Hindlimb muscle (tissue), 1 donor: Measurements from ENCODE around the gene PLA2G7. TPM values are rescaled to one million over a fixed set of nuclear protein-coding genes. Genes with fewer than 3 reads are reported as not detected.
A peak's percentile ranks its signal among the peaks of the same experiment; 100 is the strongest.
"Not testable (repeated sequence)": the region's sequence is repeated elsewhere in the genome, so short reads cannot be mapped to it uniquely, and the experiment has no call there.

Experiments used
- DNase-seq: peaks from one replicate; pipeline ENCODE4 v3.0.0-alpha.2; 2013
- polyA plus RNA-seq: library from polyadenylated mRNA; unstranded; fragments of 120-200 nt; gene quantifications from one replicate; pipeline ENCODE4 v1.2.1, GENCODE V29; 2013; ENCODE audit not compliant: insufficient read length

PLA2G7 gene
- polyA plus RNA-seq, 1 donor: 4.7 TPM

GRCh38 chr6:46748940-46749503, 13.8 kb upstream of the PLA2G7 start:
- no peak for DNase-seq

GRCh38 chr6:46746696-46747095, 11.5 kb upstream of the PLA2G7 start, which contains the start of gene ANKRD66:
Gene ANKRD66 (plus strand): TSS chr6:46746933. CDS start chr6:46751949, 5,016 bp downstream.
- DNase-seq: no peak

DNA sequence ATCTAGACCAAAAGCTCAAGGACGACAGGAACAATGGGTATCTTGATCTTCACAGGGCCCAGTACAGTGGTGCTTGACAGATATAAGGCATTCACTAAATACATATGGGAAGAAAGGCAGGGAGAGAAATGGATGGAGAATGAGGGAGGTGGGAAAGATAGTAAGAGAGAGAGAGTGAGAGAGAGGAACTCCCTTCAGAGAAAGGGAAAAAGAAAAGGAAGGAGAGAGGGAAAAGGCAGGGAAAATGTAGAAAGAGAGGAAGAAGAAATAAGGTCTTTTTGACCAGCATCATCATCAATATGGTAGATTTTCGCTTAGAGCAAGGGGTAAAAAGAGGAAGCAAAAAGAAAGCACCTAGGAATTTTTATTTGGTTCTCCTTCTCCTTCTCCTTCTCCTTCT, 10.8 kb upstream of the PLA2G7 start:
- no peak for DNase-seq

DNA sequence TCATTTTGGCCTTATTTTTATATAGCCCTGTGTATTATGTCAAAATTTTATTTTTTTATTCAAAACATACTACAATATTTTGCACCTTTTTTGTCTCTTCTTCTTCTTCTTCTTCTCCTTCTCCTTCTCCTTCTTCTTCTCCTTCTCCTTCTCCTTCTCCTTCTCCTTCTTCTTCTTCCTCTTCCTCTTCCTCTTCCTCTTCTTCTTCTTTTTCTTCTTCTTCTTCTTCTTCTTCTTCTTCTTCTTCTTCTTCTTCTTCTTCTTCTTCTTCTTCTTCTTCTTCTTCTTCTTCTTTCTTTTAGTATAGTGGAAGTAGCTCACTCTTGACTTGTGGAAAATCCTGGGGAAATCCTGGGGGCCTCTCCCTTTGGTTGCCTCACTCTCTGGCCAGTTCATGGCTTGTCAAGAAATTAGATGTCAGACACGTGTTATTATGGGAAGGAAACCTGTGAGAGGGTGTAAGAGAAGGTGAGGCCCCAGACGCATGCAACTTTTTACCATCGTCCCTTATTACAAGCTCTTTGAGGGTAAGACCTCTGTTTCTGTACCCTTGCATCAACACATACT, 9.1 kb upstream of the PLA2G7 start:
- not testable (repeated sequence) for DNase-seq

- DNase-seq: no peak
Observed at GRCh38 chr6:46743425-46744158, 8.4 kb upstream of the PLA2G7 start.

DNA sequence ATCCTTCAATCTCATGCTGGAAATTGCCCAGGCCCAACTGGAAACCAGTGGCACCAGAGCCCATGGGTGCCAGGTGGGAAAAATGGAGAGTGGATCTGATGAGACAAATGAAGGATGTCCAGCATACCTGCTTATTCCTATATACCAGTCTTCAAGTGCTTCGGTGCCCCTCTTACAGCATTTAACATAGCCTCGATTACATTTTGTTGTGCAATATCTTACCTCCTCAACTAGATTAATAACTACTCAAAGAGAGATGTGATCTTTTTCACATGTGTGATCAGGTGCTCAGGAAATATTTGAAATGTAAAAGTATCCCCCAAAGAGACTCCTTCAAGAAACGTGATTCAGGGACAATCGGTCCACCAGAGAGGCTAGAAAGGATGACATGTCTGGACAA, 6.7 kb upstream of the PLA2G7 start:
- no peak for DNase-seq

DNA sequence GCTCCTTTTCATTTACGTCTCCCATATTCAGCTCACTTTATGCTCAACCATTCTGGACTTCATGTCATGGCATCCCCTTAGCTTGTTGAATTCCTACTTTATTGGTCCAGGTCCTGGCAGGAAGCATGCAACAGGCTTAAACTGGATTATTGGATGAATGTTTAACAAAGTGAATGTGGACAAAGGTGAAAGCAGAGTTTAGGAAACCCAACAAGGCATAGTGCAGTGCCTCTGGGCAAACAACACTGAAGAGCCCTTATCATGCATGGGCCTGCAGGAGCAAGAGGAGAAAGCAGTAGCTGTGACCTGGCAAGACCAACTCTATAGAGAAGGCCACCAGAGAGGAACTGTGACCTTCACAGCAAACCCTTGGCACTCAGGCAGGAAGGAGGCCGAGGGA, 6.3 kb upstream of the PLA2G7 start:
- DNase-seq: no peak

GRCh38 chr6:46736906-46737305, 1.7 kb upstream of the PLA2G7 start:
- no peak for DNase-seq

DNA sequence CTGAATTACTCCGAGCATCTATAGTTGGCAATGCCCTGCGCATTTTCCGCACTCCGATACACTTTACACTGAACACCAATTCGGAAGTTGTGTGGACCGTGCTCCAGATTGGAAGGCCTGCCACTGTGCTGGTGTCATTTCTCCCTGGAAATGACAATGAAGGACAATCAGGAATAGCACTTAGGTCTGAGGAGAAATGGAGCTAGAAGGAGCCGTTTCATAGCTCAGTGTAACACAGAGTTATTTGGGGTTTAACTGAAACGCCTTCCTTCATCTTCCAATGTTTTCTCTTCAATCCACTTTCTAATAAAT, 501 bp upstream of the PLA2G7 start:
- no peak for DNase-seq

DNA sequence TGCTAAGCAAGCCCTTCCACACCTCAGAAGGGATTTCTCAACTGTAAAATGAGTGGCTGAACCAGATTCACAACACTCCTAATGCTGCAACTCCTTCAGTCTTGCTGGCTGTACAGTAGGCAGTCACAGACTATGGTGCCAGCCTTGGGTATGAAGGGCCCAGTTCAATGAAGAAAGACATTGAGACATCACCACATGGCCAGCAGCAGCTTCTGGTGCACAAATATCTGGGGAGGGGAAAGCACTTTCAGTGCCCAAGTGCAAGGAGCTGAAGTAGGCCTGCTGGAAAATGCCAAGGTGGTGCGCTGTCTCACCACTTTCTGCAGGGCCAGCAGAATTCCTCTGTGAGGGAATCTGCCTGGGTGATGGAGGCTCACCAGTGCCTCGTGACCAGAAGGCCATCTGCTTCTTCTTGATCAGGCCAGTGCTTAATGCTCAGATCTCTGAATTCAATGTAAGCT, 1.8 kb downstream of the PLA2G7 start:
- no peak for DNase-seq

DNA sequence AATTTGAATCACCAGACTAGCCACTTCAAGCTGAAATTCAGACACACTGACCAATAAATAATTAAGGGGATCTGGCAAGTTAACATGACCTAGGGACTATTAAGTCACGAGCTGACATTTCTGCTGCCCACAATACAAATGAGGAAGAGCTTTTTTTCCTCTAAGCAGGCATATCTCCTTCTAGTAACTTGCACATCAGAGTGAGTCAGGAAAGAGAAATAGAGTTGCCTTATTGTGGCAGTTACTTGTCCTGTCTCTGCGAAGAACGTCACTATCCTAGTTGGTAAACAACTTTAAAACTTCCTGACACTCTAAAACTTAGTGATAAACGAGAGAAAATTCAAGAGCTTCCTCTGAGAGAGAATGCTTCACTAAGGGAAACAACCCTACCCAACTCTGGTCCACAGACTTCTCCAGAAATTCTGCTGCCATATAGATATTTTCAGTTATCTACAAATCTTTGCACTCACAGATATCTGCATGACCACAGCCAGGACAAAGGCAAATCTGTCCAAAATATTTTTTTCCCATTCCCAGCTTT, 4.2 kb downstream of the PLA2G7 start:
- DNase-seq: no peak

DNA sequence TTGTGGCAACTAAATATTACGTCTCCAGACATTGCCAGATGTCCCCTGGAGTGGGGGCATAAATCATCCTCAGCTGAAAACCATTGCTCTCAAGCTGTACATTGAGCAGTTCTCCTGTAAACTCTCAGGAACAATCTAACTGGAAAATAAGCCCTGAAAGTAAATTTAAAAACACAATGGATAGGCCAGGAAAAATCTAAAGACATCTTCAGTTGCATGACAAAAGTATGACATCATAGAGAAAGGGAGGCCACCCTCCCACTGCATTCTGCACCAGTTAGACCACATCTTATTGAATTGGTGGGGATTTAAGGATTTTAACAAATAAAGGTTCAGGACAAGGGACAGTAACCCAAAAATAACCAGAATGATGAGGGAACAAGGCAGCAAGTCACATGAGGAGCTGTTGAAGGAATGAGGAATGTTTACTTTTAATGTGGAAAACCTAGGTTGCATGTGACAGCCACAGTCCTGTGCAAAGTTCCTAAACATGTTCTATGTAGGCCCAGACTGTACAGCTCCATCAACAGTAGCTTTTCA, 5.3 kb downstream of the PLA2G7 start:
- no peak for DNase-seq

- no peak for DNase-seq
Observed at GRCh38 chr6:46720401-46720800, 14.8 kb downstream of the PLA2G7 start.

GRCh38 chr6:46719099-46719498, 16.1 kb downstream of the PLA2G7 start:
- no peak for DNase-seq

DNA sequence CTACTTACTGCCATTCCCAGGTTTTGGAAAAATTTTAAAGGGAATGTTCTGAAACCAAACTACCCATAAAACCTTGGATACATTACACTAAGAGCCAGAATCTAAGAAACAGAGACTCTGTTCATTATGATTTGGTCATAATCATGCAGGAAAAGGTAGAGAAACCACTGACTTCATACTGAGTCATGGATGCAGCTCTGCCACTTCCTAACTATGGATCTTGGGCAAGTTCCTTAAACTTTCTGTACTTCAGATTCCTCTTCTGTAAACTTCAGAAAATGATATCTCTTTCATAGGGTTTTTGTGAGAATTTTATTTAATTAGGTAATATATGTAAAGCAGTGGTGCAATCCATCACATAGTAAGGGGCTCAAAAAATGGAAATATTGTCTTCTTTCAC, 20.0 kb downstream of the PLA2G7 start:
- DNase-seq: no peak

GRCh38 chr6:46711491-46711890, 23.7 kb downstream of the PLA2G7 start:
- DNase-seq: no peak

DNA sequence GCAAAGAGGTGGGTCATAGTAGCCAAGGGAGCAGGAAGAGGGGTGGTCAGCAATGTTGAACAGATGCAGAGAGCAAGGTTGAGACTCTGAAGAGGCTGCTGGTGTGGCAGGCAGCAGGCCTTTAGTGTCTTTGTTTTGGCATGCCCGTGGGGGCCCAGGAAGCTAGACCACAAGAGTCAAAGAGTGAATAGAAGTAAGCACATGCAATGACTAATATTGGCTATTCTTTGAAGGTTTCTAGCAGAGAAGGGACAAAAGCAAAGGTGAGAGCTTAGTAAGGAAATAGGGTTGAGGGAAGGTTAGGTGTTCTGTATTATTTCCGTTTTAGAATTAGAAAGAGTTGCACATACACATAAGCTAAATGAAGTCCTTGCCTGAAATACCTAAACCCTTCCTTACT, 28.7 kb downstream of the PLA2G7 start:
- DNase-seq: no peak

DNA sequence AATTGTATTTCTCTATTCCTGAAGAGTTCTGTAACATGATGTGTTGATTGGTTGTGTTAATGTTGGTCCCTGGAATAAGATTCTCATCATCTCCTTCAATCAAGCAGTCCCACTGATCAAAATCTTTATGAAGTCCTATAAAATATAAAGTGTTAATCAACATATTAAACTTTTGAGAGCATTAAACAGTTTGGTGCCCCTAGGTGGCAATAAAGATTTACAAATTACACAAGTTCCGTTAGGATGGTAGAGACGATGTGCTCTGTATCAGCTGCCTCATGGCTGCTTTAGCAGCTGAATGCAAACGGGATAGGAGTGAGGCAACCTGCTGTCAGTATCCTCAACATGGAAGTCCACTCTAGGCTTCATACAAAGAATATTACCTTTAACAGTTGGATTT, 30.6 kb downstream of the PLA2G7 start:
- peak; percentile 4 for DNase-seq

DNA sequence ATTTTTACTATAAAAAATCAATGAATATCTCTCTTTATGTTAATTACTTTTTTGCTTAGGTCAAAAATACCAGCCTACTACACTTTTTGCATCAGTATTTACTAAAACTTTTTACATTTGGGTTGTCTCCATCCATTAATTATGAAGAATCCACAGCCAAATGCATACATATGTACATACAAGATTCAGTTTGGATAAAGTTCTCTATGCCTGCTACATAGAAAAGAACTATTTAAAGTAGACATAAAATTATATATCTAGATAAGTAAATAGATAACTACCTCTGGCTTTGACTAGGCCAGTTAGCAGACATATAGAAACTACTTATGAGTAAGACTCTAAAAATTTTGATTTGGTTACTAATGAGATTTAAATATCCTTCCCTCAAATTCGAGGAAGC, 35.2 kb downstream of the PLA2G7 start:
- no peak for DNase-seq

- no peak for DNase-seq
Observed at GRCh38 chr6:46690911-46691451, 44.2 kb downstream of the PLA2G7 start.

DNA sequence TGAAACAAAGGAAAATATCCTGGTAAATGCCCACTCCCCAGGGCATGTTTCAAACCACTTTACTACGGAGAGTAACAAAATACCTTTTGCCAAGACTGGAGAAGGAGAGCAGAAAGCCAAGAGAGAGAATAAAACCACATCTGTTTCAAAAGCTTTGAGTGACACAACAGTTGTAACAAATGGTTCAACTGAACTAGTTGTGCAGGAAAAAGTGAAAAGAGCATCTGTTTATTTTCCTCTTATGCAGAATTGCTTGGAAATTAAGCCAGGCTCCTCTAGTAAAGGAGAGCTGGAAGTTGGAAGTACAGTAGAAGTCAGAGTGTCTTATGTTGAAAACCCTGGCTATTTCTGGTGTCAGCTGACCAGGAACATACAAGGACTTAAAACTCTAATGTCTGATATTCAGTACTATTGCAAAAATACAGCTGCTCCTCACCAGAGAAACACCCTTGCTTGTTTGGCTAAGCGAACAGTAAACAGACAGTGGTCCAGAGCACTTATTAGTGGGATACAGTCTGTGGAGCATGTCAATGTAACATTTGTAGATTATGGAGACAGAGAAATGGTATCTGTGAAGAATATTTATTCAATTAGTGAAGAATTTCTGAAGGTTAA, 44.9 kb downstream of the PLA2G7 start:
- DNase-seq: peak; percentile 12

GRCh38 chr6:46689657-46690056, 45.5 kb downstream of the PLA2G7 start:
- DNase-seq: no peak

- DNase-seq: no peak
Observed at GRCh38 chr6:46688966-46689335, 46.2 kb downstream of the PLA2G7 start.
